NK-92 (cell line): ENCODE results near the gene ZNF777.

Experiments used
- DNase-seq: peaks from one replicate; lab custom pipeline; 2025; ENCODE audit not compliant: unreplicated experiment; lab: John Stamatoyannopoulos, UW

The ZNF777 gene

DNA sequence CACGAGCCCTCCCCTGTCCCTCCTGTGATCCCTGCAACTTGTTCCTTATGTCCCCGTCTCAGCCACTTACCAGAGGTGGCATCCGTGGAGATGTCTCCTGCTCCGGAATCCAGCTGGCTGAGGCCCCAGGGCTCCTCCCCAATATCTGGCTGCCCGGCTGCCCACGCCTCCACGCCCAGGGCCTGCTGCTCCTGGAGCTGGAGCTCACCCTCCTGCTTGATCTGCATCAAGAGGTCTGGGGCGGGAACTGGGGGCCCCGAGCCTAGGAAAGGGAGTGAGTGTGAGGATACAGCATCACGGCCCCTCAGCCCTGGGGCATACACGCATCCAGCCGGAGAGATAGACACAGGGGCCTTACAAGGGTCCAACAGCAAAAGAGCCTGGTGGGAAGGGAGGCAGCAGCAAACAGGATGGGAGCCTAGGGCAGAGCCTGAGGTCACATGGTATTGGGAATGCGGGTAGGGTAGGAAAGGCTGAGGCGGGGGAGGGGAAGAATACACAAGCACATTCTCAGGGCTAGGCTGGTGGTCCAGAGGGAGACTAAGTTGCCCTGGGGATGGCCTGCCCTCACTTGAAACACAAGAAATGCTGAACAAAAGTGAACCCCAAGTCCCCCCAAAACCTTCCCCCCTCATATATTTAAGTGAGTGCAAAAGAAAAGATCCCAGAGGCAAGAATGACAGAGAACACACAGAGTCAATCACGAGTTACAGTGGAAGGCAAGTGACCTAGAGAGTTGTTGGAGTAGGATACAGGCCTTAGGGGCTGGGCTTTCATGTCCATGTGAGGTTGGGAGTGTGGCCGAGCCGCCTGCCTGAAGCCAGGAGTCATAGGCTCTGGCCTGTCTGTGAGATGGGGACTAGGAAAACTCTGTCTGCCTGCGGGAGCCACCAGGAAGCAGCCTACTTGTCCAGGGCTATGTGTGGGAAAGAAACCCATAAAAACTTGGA lies 16.9 kb upstream of the ZNF777 start:
- DNase-seq: no peak

- no peak for DNase-seq
Observed at GRCh38 chr7:149476791-149477190, 15.9 kb upstream of the ZNF777 start.

GRCh38 chr7:149475121-149476045 lies 14.5 kb upstream of the ZNF777 start:
- DNase-seq: no peak

DNA sequence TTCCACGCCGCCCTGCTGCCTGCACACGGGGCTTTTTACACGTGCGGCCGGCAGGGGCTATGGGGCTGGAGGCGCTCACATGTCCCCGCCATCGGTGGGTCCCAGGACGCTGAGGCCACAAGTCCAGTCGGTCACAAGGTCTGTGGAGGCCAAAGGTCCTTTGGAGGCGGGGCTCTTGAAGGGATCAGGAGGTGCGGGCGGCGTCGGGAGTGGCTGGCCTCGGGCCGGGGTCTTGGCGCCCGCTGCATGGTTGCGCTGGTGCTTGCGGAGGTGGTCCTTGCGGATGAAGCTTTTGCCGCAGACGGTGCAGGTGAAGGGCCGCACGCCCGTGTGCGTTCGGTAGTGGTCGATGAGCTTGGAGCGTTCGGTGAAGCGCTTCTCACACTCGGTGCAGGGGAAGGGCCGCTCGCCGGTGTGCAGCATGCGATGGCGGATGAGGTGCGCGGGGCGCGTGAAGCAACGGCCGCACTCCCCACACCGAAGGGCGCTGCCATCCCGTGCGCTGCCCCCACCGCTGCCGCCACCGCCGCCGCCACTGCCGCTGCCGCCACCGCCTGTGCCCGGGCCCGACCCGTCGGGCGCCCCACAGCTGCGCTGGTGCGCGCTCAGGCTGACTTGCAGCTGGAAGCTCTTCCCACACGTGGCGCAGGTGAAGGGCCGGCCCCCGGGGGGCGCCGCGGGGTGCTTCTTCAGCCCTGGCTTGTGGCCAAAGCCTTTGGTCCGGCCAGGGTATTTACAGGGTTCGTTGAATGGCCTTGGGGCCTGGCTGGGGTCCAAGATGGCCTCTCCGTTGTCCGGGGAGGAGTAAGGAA lies 13.7 kb upstream of the ZNF777 start:
- DNase-seq: no peak

GRCh38 chr7:149473251-149473650 lies 12.4 kb upstream of the ZNF777 start:
- no peak for DNase-seq

DNA sequence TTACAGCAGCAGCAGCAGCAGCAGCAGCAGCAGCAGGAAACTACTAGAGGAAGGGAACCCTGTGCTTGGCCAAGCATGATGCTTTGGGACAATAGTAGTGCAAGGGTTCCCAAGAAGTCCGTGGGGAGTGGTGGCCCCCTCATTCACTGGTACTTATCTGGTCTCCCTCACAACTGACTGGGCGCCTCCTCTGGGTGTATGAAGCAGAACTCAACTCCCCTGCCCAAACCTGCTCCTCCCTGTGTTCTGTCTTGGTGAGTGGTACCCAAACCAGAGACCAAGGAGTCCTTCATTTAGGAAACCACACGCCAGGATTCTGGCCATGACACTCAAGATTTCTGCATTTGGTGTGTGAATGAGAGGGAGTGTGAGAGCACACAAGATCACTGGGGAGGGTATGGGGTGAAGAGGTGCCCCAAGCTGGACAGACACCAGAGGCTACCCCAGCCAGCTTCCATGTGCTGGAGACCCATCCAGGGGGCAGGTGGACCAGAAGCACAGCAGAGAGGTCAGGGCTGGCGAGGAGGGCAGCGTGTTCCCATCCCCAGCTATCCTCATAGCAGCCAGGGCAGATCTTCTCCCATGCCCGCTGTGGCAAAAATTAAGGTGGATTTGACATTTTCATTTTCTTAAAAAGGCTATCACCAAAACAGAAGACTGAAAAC lies 10.6 kb upstream of the ZNF777 start:
- DNase-seq: no peak

DNA sequence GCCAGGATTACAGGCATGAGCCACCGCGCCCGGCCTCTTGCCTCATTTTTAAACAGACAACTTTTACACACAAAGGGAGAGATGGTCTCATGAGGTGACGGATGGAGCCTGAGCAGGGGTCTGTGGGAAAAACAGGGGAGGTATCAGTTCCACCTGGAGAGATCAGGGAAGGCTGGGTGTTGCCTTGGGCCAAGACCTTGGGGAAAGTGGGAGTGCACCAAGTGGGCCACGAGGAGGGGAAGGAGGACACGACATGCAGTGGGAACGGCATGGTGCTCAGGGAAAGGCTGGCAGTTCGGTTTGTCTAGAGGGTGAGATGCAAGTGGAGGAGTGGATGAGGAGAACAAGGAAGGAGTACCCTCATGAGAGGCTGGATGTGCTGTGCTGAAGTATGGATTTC lies 8.9 kb upstream of the ZNF777 start:
- no peak for DNase-seq

DNA sequence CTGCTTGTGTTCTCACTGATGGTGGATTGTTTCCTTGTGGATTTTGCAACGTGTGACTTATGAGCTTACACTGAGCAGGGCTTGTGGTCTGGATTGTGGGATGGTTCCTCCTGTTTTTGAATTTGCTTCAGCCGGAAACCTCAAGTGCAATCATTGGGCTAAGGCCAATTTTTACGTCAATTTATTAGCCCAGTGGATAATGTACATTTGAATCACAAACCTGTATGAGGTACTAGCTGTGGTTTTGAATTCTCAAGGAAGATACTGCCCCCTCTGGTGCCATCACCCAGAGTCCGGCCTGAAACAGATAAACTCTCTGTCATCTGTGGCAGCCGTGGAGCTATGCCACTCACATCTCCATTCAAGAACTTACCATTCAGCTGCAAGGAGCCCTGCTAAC lies 7.3 kb upstream of the ZNF777 start:
- DNase-seq: no peak

- DNase-seq: no peak
Observed at GRCh38 chr7:149467321-149467859, 6.5 kb upstream of the ZNF777 start.

DNA sequence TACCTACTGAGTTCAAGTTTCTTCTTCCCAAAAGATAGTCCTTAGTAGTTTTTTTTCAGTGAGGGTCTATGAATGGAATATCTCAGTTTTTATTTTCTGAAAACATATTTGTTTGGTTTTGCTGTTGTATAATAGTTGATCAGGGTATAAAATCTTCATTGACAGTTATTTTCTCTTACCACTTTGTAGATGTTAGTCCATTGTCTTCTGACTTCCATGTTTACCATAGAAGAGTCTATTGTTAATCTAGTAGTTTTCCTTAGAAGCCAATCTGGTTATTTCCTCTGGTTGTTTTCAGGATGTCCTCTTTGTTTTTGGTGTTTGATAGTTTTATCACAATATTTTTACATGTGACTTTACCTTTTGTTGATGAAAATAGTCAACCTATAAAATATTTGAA lies 5.5 kb upstream of the ZNF777 start:
- DNase-seq: no peak

DNA sequence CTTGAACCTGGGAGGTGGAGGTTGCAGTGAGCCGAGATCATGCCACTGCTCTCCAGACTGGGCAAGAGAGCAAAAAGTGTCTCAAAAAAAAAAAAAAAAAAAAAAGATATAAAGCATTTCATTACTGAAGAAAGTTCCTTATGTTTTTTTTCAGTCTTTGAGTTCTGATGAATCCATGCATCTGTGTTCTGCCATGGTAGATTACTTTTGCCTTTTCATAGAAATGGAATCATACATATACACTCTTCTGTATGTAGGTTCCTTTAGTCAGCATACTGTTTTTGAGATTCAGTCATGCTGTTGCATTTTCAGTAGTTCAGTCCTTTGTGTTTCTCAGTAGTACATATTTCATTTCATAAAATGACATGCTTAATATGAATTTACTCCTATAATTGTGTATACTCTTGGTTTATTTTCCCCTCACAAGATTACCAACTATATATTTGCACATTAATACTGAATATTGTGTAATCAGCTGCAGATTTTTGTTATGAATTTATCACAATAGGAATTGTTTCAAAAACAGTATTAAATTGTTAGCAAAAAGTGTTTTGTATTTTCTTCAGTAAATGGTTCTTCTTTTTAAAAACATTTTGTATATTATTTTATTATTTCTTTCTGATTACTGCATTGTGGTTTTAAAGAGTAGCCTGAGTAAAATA lies 2.8 kb upstream of the ZNF777 start:
- no peak for DNase-seq

GRCh38 chr7:149462101-149462520 lies 1.2 kb upstream of the ZNF777 start:
- no peak for DNase-seq

GRCh38 chr7:149459540-149460452 lies 1.1 kb downstream of the ZNF777 start:
- DNase-seq: no peak

DNA sequence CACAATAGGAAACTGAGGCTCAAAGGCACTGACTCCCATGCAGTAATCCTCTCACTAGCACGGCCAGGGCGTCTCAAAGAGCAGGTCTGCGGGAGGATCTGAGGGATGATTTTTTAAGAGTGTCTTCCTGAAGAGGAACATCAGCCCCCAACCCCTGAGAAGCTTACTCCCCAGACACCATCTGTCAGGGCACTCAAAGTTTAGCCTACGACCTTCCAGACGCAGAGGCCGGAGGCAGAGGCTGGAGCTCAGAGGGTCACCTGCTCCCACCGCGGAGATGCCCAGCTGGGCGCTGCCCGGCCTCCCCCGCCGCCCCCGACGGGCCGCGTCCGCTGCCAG lies 1.7 kb downstream of the ZNF777 start:
- DNase-seq: no peak

DNA sequence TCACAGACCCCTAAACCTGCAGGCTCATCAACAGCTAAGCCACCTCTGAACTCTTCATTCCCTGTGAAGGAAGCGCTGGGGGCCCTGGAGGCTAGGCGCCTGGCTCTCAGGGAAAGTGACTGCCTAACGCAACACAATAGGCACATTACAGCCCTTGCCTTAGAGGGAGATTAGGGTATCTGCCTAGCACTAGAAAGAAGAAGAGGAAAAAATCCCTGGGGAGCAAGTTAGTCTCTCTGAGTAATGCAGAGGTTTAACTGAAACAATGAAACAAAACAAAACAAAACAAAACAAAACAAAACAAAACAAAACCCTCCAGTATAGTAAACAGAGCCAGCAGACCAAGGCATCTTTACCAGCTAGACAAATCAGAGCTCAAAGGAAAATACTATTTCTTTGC lies 2.6 kb downstream of the ZNF777 start:
- no peak for DNase-seq

- no peak for DNase-seq
Observed at GRCh38 chr7:149457766-149458165, 3.1 kb downstream of the ZNF777 start.

DNA sequence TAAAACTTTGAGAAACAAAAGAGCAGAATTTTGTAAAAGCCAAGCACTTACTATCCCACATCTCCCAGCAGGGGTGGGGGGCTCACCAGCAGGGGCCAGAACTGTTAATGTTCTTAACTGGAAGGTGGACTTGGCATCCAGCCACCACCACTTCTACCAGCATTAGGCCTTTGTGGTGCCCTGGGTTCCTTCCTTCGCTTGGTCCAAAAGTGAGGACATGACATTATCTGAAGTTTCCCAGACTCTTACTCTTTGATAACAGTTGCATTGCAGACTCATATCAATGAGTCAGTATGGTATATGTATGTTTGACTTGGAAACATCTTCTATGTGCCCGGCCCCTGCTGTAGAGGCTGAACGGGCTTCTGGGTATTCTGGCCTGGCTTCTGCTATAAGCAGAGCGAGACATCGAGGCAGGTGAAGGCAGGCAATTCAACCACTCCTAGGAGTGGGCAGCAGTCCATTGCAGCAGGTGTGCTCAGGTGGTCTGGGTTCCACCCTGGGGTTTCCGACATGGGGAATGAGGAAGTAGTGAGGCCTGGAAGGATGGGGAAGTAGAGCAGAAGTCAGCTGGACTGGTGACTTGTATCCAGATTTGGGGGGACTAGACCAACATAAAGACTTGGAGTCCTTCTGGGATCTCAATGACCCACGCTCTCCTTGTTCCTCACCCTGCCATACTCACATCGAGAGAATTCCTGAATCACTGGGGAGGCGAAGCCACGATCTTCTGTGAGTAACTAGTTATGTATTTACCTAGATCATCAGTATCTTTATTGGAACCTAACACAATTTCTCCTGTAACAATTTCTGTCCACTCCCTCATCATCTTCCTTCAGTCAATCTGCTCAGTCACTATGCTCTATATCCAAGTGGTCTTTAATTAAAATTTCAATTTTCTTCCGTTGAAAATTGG lies 4.1 kb downstream of the ZNF777 start:
- no peak for DNase-seq
